Naive thymus-derived CD4-positive, alpha-beta T cell (primary cell): ENCODE measurements around the gene SULT6B1. TPM values are rescaled to one million over a fixed set of nuclear protein-coding genes. Genes with fewer than 3 reads are reported as not detected.

Experiments used
- ATAC-seq: fragments of 150-1000 bp; cut with Tn5 transposase; 2 replicates; pipeline ENCODE4 v1.10.0; 2021; ENCODE audit warnings: mild to moderate bottlenecking, moderate library complexity
- CTCF ChIA-PET: fragments of 350-600 bp; sonication (Branson Sonifier 250); formaldehyde crosslinking; loops from one replicate; lab custom pipeline; 2021; ENCODE audit warnings: antibody characterized with exemption; lab: Charles Lee
- POLR2A ChIA-PET: fragments of 350-600 bp; sonication (Branson Sonifier 250); formaldehyde crosslinking; loops from one replicate; lab custom pipeline; 2021; ENCODE audit warnings: antibody characterized with exemption, inconsistent platforms; lab: Charles Lee
- DNase-seq, 9 donors: peaks; one replicate each; pipeline versions ENCODE4 v3.0.0 to v3.0.0-alpha.2; 2020 to 2022; ENCODE audit warnings: mixed read lengths in 1 of 9
- H3K27ac ChIP-seq: one replicate; pipeline ENCODE4 v1.7.0; 2013; ENCODE audit warnings: mild to moderate bottlenecking, low read depth, low read length, moderate library complexity
- H3K27me3 ChIP-seq, 2 donors: one replicate each; pipeline ENCODE4 v1.7.0; 2013; ENCODE audit warnings: low read length in 2 of 2, mild to moderate bottlenecking in 2 of 2, moderate library complexity in 2 of 2; ENCODE audit not compliant: control insufficient read depth in 2 of 2, insufficient read depth in 2 of 2
- H3K36me3 ChIP-seq, 3 experiments: 1 replicate in 2 of 3; 2 replicates in 1 of 3; pipeline ENCODE4 v1.7.0; 2013; ENCODE audit warnings: low read length in 3 of 3, mild to moderate bottlenecking in 3 of 3, moderate library complexity in 1 of 3; ENCODE audit not compliant: insufficient read depth in 3 of 3, control insufficient read depth in 2 of 3
- H3K4me1 ChIP-seq, 2 donors: one replicate each; pipeline ENCODE4 v1.7.0; 2013; ENCODE audit warnings: low read length in 2 of 2, mild to moderate bottlenecking in 2 of 2, moderate library complexity in 1 of 2; ENCODE audit not compliant: control insufficient read depth in 2 of 2, insufficient read depth in 2 of 2
- H3K4me3 ChIP-seq: 2 replicates; pipeline ENCODE4 v1.7.0; 2013; ENCODE audit warnings: mild to moderate bottlenecking, low read length
- H3K9me3 ChIP-seq, 3 experiments: 1 replicate in 2 of 3; 2 replicates in 1 of 3; pipeline ENCODE4 v1.7.0; 2013; ENCODE audit warnings: low read length in 3 of 3; ENCODE audit not compliant: control insufficient read depth in 2 of 3
- H3K27ac Mint-ChIP-seq, 9 donors: one replicate each; pipeline ENCODE4 v1.8.0; 2020 to 2022; ENCODE audit warnings: mixed read lengths in 9 of 9, mild to moderate bottlenecking in 8 of 9, moderate library complexity in 5 of 9, inconsistent platforms in 2 of 9
- H3K27me3 Mint-ChIP-seq, 5 donors: one replicate each; pipeline ENCODE4 v1.8.0; 2021 to 2022; ENCODE audit warnings: mixed read lengths in 5 of 5, mild to moderate bottlenecking in 1 of 5
- H3K36me3 Mint-ChIP-seq, 5 donors: one replicate each; pipeline ENCODE4 v1.8.0; 2020 to 2022; ENCODE audit warnings: mixed read lengths in 5 of 5, mild to moderate bottlenecking in 3 of 5, inconsistent platforms in 1 of 5
- H3K4me1 Mint-ChIP-seq, 7 donors: one replicate each; pipeline ENCODE4 v1.8.0; 2020 to 2022; ENCODE audit warnings: mixed read lengths in 7 of 7, mild to moderate bottlenecking in 3 of 7, inconsistent platforms in 1 of 7
- H3K4me3 Mint-ChIP-seq, 10 donors: one replicate each; pipeline ENCODE4 v1.8.0; 2020 to 2022; ENCODE audit warnings: mild to moderate bottlenecking in 10 of 10, mixed read lengths in 10 of 10, moderate library complexity in 6 of 10, inconsistent platforms in 2 of 10
- H3K9me3 Mint-ChIP-seq, 11 donors: one replicate each; pipeline ENCODE4 v1.8.0; 2020 to 2022; ENCODE audit warnings: mixed read lengths in 11 of 11, mild to moderate bottlenecking in 4 of 11, inconsistent platforms in 1 of 11, moderate library complexity in 1 of 11
- intact Hi-C, 2 donors: fragments of 100-400 bp; cut with micrococcal nuclease; formaldehyde crosslinking; loops; one replicate each; pipeline ENCODE4 v1.15.1; 2023
- polyA plus RNA-seq, 2 donors: library from polyadenylated mRNA; unstranded; fragments of 300-500 nt; fragmentation: Illumina TruSeq; gene quantifications; one replicate each; pipeline ENCODE4 v1.2.3, GENCODE V29; 2021
- total RNA-seq, 6 experiments: library from RNA in 5 of 6; stranded (reverse) in 5 of 6; gene quantifications; 1 replicate in 5 of 6; 2 replicates in 1 of 6; pipeline ENCODE4 v1.2.3 and lab custom pipeline; 2021 to 2026

The SULT6B1 gene, protein sequence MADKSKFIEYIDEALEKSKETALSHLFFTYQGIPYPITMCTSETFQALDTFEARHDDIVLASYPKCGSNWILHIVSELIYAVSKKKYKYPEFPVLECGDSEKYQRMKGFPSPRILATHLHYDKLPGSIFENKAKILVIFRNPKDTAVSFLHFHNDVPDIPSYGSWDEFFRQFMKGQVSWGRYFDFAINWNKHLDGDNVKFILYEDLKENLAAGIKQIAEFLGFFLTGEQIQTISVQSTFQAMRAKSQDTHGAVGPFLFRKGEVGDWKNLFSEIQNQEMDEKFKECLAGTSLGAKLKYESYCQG
- total RNA-seq = not detected
- polyA plus RNA-seq = not detected
- total RNA-seq (lab: John Stamatoyannopoulos, UW) = not detected

DNA sequence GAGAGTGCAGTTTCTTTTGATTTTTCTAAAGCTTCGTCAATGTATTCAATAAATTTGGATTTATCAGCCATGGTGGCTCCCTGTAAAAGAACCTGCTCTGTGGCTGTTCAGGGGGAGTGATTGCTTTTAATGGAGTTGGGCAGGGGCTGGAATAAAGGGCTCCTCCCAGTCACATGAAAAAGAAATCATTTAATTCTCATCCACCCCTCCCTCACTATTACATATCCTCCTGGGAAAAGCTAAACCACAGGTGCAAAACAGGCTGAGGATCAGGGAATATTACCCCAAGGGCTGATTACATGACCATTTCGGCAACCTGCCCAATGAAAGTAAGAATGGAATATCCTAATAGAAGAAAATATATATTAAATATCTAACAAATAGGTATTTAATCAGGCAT lies at the start of gene SULT6B1:
TSS of gene SULT6B1 (minus strand) at position 101 of the 400 bp plus-strand sequence. CDS start at position 71, 30 bp downstream.
- Mint-ChIP-seq H3K27me3 (peaks cover 0 to 33% (median 8%) of the 10 kb centered on the region in 5 donors), H3K36me3 (no peaks in the 10 kb centered on the region), H3K27ac (no peak within 1 kb of the TSS), H3K9me3 (no peaks in the 10 kb centered on the region), H3K4me3 (no peak within 1 kb of the TSS), H3K4me1 (peaks cover 0 to 2% (median 0%) of the 10 kb centered on the region in 7 donors)
- ATAC-seq (no peak), DNase-seq (no peak)
- Histone ChIP-seq H3K4me1 (no peaks in the 10 kb centered on the region), H3K27ac (no peak within 1 kb of the TSS), H3K9me3 (no peaks in the 10 kb centered on the region), H3K36me3 (no peaks in the 10 kb centered on the region), H3K4me3 (no peak within 1 kb of the TSS), H3K27me3 (no peaks in the 10 kb centered on the region)
- ChIA-PET POLR2A (interaction anchor here (1.0 kb wide), 1 partner anchor 43 kb away, joined by 3 read pairs; the partner anchor contains the start of genes CEBPZ and NDUFAF7), CTCF (interaction anchor here (0.6 kb wide), 1 partner anchor 100 kb away, joined by 3 read pairs; no protein-coding TSS in a partner anchor)
- intact Hi-C loops = no loop called here

DNA sequence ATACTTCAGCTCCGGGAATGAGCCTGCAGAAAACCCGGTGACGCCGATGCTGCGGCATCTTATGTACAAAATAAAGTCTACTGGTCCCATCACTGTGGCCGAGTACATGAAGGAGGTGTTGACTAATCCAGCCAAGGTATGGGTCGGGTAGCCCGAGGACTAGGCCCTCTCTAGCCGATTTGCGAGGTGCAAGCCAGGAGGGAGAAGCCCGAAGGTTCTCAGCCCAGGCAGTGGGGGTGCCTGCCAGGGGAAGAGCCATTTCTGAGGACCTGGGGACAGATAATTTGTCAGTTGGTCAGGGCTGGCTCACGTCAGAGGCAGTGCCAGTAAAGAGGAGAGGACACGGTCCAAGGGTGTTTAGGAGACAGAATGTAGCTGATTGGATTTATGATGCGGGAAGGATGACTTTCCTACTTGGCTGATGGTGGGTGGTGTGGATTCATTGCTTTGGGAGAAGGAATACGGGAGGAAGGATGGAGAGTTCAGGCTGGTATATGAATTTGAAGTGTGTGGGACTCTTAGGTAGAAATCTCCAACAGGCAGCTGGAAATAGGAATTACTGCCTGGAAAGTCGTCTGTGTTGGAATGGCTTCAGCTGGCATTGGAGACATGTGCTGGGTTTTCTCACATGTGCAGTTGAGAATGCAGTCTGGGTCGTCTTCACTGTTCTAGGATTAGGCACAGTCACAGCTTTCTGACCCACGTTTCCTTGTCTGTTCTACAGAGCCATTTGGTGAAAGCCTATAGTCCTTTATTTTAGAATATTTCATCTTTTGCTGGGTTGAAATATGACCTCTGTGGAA lies 43.9 kb upstream of the SULT6B1 start:
- CTCF ChIA-PET = interaction anchor here (0.5 to 1.1 kb wide), 2 partner anchors 10 to 314 kb away, joined by 3 to 5 read pairs; no protein-coding TSS in a partner anchor
- H3K4me1 ChIP-seq = peaks cover 27 to 32% of the 10 kb centered on the region in 2 donors
- intact Hi-C loops = loop anchor here in 1 of 2 donors (5.0 kb wide), 2 partner anchors 145 to 160 kb away; no protein-coding TSS in a partner anchor
- H3K36me3 Mint-ChIP-seq = peaks cover 5 to 26% (median 22%) of the 10 kb centered on the region in 5 donors
- H3K27ac Mint-ChIP-seq = no peak overlapping the region
- no peaks in the 10 kb centered on the region for H3K9me3 ChIP-seq
- H3K4me3 ChIP-seq = peak overlapping the region; percentile 84
- no peak overlapping the region for H3K4me3 Mint-ChIP-seq
- H3K4me1 Mint-ChIP-seq = peaks cover 21 to 45% (median 34%) of the 10 kb centered on the region in 7 donors
- peak in 1 of 9 donors; percentile 32 for DNase-seq
- peak overlapping the region; percentile 93 for H3K27ac ChIP-seq
- H3K27me3 Mint-ChIP-seq = no peaks in the 10 kb centered on the region
- no peaks in the 10 kb centered on the region for H3K27me3 ChIP-seq
- POLR2A ChIA-PET = interaction anchor here (0.7 to 2.2 kb wide), 10 partner anchors 12 to 1519 kb away, joined by 3 to 14 read pairs (median 3); partner anchors contain the start of gene SRSF7
- no peaks in the 10 kb centered on the region for H3K9me3 Mint-ChIP-seq
- H3K36me3 ChIP-seq = peaks cover 0 to 34% (median 12%) of the 10 kb centered on the region in 3 experiments
- no peak for ATAC-seq

DNA sequence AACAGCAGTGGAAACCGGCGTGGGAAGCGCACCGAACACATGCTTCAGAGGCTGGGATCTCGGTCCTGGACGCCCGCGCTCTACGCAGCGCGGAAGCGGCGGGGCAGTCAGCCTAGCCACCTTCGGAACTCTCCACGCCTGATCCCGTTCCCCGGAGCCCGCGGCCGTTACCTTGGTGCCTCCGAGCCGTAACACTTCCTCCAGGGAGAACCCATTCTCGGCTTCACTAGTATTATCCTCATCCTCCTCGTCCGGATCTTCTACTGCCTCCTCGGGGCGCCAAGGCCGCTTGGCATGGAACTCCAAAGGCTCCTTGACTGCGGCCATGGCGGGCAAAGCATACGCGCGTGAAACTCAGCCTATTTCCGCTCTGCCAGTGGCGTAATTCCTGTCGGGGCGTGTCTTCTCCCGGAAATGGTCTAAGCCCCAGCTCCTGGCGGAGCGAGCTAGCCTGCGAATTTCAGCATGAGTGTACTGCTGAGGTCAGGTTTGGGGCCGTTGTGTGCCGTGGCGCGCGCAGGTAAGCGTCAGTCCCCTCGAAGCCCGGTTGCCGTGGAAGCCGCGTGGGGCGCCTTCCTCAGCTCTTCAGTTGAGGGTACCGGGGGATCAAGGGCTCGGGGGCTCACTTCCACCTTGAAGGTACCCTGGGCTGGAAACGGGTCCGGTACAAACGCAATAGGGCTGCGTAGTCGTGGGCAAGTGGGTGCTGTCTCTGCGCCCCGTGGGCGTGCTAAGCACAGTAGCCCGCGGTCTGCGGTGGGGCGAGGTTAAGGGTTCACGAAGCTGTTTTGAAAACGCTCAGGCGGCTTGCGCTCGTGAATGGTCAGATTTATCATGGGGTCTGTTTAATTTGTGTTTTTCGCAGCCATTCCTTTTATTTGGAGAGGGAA lies 43.0 kb upstream of the SULT6B1 start, which contains the start of the genes CEBPZ and NDUFAF7:
TSS of gene CEBPZ (minus strand) at position 356 of the 890 bp plus-strand sequence. CDS start at position 327, 29 bp downstream.
TSS of gene NDUFAF7 (plus strand) at position 418 of the 890 bp plus-strand sequence. CDS start at position 466, 48 bp downstream.
- intact Hi-C loops = loop anchor here (1.0 to 5.0 kb wide), 11 partner anchors 13 to 265 kb away; partner anchors contain the start of genes CEBPZOS (in 2 of the 2), GPATCH11 (in 2 of the 2), HEATR5B (in 2 of the 2) and PRKD3 (in 2 of the 2)
- H3K9me3 ChIP-seq = no peaks in the 10 kb centered on the region
- Mint-ChIP-seq H3K36me3 (peaks cover 5 to 30% (median 29%) of the 10 kb centered on the region in 5 donors), H3K4me3 (no peak within 1 kb of the TSS), H3K27me3 (no peaks in the 10 kb centered on the region), H3K9me3 (peaks cover 0 to 1% (median 0%) of the 10 kb centered on the region in 11 donors), H3K4me1 (peaks cover 25 to 54% (median 43%) of the 10 kb centered on the region in 7 donors), H3K27ac (no peak within 1 kb of the TSS)
- DNase-seq (peak; percentile 71 to 87 (median 84)), ATAC-seq (peak; percentile 95)
- H3K36me3 ChIP-seq = peaks cover 0 to 32% (median 19%) of the 10 kb centered on the region in 3 experiments
- peak within 1 kb of the TSS; percentile 84 for H3K4me3 ChIP-seq
- CTCF ChIA-PET = interaction anchor here (1.1 kb wide), 1 partner anchor 9 kb away, joined by 5 read pairs; no protein-coding TSS in a partner anchor
- POLR2A ChIA-PET = interaction anchor here (0.7 to 2.2 kb wide), 10 partner anchors 12 to 1520 kb away, joined by 3 to 14 read pairs (median 3); partner anchors contain the start of gene SRSF7
- peaks cover 31 to 39% of the 10 kb centered on the region in 2 donors for H3K4me1 ChIP-seq
- H3K27me3 ChIP-seq = no peaks in the 10 kb centered on the region
- peak within 1 kb of the TSS; percentile 93 for H3K27ac ChIP-seq

DNA sequence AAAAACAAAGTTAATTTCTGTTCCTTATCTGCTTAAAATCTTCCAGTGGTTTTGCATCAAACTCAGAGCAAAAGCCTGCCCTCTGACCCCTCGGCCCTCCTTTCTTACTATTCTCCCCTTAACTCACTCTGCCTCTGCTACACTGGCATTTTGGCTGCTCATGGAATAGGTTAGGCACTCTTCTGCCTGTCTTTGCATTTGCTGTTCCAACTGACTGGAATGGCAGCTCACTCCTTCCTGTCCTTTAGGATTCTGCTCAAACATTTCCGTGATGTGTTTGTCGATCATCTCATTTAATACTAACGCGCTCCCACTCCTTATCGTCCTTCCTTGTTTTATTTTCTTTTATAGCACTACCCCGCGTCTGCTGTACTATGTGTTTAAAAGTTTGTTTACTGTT lies 42.1 kb upstream of the SULT6B1 start:
- H3K9me3 Mint-ChIP-seq = peaks cover 0 to 1% (median 0%) of the 10 kb centered on the region in 11 donors
- H3K36me3 ChIP-seq = peaks cover 0 to 28% (median 19%) of the 10 kb centered on the region in 3 experiments
- CTCF ChIA-PET = no interaction called here
- H3K4me3 ChIP-seq = peak overlapping the region; percentile 84
- no peak overlapping the region for H3K4me3 Mint-ChIP-seq
- intact Hi-C loops = loop anchor here (2.0 to 5.0 kb wide), 5 partner anchors 14 to 162 kb away; partner anchors contain the start of gene PRKD3 (in 1 of the 2)
- POLR2A ChIA-PET = interaction anchor here (2.0 kb wide), 1 partner anchor 93 kb away, joined by 14 read pairs; no protein-coding TSS in a partner anchor
- peaks cover 31 to 43% of the 10 kb centered on the region in 2 donors for H3K4me1 ChIP-seq
- no peaks in the 10 kb centered on the region for H3K27me3 Mint-ChIP-seq
- H3K27me3 ChIP-seq = no peaks in the 10 kb centered on the region
- H3K9me3 ChIP-seq = no peaks in the 10 kb centered on the region
- H3K27ac ChIP-seq = peak overlapping the region; percentile 93
- H3K36me3 Mint-ChIP-seq = peaks cover 0 to 26% (median 22%) of the 10 kb centered on the region in 5 donors
- no peak for DNase-seq
- H3K27ac Mint-ChIP-seq = no peak overlapping the region
- ATAC-seq = no peak
- H3K4me1 Mint-ChIP-seq = peaks cover 22 to 56% (median 45%) of the 10 kb centered on the region in 7 donors

DNA sequence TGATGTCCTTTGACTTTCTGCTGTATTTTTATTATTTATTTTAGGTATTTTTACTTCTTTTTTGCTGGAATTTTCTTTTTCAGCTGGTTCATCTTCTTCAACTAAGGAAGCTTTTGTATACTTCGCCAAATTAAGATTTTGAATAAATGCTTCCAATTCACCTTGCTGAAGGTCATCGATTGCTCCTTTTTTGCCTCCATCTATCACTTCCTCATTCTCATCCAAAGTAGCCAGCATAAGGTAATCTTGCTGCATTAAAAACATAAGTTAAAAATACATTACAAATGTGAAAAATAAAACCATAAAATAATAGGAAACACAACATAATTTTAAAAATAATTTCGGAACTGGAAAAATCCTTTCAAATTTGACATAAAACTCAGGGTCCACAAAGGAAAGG lies 40.3 kb upstream of the SULT6B1 start:
- H3K27me3 ChIP-seq = no peaks in the 10 kb centered on the region
- CTCF ChIA-PET = no interaction called here
- Mint-ChIP-seq H3K4me1 (peaks cover 31 to 56% (median 45%) of the 10 kb centered on the region in 7 donors), H3K4me3 (peak overlapping the region in 1 of 10 donors; percentile 72), H3K9me3 (peaks cover 0 to 1% (median 0%) of the 10 kb centered on the region in 11 donors), H3K27ac (peak overlapping the region in 1 of 9 donors; percentile 76), H3K36me3 (peaks cover 4 to 25% (median 17%) of the 10 kb centered on the region in 5 donors), H3K27me3 (no peaks in the 10 kb centered on the region)
- H3K4me3 ChIP-seq = no peak overlapping the region
- H3K9me3 ChIP-seq = no peaks in the 10 kb centered on the region
- H3K27ac ChIP-seq = no peak overlapping the region
- no peak for DNase-seq
- ATAC-seq = no peak
- H3K4me1 ChIP-seq = peaks cover 28 to 43% of the 10 kb centered on the region in 2 donors
- POLR2A ChIA-PET = interaction anchor here (1.6 kb wide), 1 partner anchor 10 kb away, joined by 4 read pairs; no protein-coding TSS in a partner anchor
- intact Hi-C loops = no loop called here
- peaks cover 0 to 28% (median 19%) of the 10 kb centered on the region in 3 experiments for H3K36me3 ChIP-seq
